NCI-H128 (cell line): ENCODE data around the gene SWAP70.
"Not testable (repeated sequence)": the region's sequence is repeated elsewhere in the genome, so short reads cannot be mapped to it uniquely, and the experiment has no call there.

Source experiments
- DNase-seq: peaks from one replicate; lab custom pipeline; 2025; ENCODE audit not compliant: unreplicated experiment; lab: John Stamatoyannopoulos, UW

Gene SWAP70

GRCh38 chr11:9719566-9720289, 55.9 kb downstream of the SWAP70 start:
- no peak for DNase-seq

GRCh38 chr11:9720290-9720630, 56.4 kb downstream of the SWAP70 start:
- no peak for DNase-seq

- DNase-seq, result no peak
Measured at GRCh38 chr11:9722023-9722422, 58.1 kb downstream of the SWAP70 start.

- no peak for DNase-seq
Measured at GRCh38 chr11:9722893-9723292, 59.0 kb downstream of the SWAP70 start.

- DNase-seq, result no peak
Measured at GRCh38 chr11:9726321-9727022, 62.6 kb downstream of the SWAP70 start.

- DNase-seq, result no peak
Measured at GRCh38 chr11:9728058-9728457, 64.2 kb downstream of the SWAP70 start.

GRCh38 chr11:9731256-9731655, 67.4 kb downstream of the SWAP70 start:
- DNase-seq, result no peak

- no peak for DNase-seq
Measured at GRCh38 chr11:9732453-9732852, 68.6 kb downstream of the SWAP70 start.

GRCh38 chr11:9733212-9733611, 69.3 kb downstream of the SWAP70 start:
- no peak for DNase-seq

- DNase-seq, result no peak
Measured at GRCh38 chr11:9735236-9735635, 71.4 kb downstream of the SWAP70 start.

GRCh38 chr11:9735919-9736318, 72.0 kb downstream of the SWAP70 start:
- no peak for DNase-seq

- DNase-seq, result no peak
Measured at GRCh38 chr11:9736365-9736764, 72.5 kb downstream of the SWAP70 start.

GRCh38 chr11:9738116-9738515, 74.2 kb downstream of the SWAP70 start:
- DNase-seq, result no peak

GRCh38 chr11:9738707-9739106, 74.8 kb downstream of the SWAP70 start:
- no peak for DNase-seq

GRCh38 chr11:9739123-9739900, 75.4 kb downstream of the SWAP70 start:
- no peak for DNase-seq

- no peak for DNase-seq
Measured at GRCh38 chr11:9740202-9740883, 76.5 kb downstream of the SWAP70 start.

GRCh38 chr11:9741260-9741659, 77.4 kb downstream of the SWAP70 start:
- DNase-seq, result no peak

GRCh38 chr11:9743512-9743911, 79.6 kb downstream of the SWAP70 start:
- not testable (repeated sequence) for DNase-seq

- no peak for DNase-seq
Measured at GRCh38 chr11:9745411-9746211, 81.7 kb downstream of the SWAP70 start.

- DNase-seq, result no peak
Measured at GRCh38 chr11:9747229-9747628, 83.4 kb downstream of the SWAP70 start.

GRCh38 chr11:9747828-9748227, 84.0 kb downstream of the SWAP70 start:
- DNase-seq, result no peak
